Measurements from ENCODE around the gene CPEB2.
"Not testable (repeated sequence)": the region's sequence is repeated elsewhere in the genome, so short reads cannot be mapped to it uniquely, and the experiment has no call there.

Gene CPEB2

DNA sequence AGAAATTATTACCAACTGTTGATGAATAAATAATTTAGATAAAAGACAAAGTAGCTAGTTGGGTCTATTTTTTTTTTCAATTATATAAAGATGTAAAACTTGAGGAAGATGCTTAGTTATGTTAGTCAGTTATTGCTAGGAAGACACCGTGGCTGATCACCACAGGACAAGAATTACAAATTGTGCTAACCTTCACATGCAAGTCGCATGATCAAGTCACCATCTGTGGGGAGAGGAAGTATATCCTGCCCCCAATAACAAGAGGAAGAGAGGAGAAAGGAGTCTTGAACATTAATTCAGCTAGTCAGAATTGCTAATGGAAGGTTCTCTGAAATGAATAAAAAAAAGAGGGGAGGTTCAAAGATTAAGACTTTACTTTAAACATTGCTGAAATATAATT is 52.3 kb downstream of the CPEB2 start:
- no peak for DNase-seq (ENCODE audit: low read depth)

DNA sequence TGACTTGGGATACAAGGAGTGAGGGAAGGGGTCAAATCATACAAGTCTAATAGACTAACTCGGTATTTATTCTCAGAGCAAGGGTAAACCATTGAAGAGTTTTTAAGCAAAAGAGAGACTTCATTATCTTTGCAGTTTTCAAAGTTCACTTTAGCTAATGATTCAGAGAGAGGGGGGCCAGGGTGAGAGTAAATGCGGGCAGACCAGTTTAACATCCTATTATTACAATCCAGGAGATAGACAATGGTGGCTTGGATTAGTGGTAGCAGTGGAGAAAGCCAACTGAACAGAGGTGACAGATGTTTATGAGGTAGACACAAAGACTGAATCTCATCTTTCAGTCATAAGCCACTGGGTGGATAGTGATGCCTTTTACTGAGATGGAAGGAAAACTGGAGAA is 57.9 kb downstream of the CPEB2 start:
- no peak for DNase-seq (ENCODE audit: low read depth)

- DNase-seq (ENCODE audit: low read depth) = no peak
Measured at GRCh38 chr4:15063341-15063740, 61.1 kb downstream of the CPEB2 start.

GRCh38 chr4:15065516-15065915 is 63.2 kb downstream of the CPEB2 start:
- no peak for DNase-seq (ENCODE audit: low read depth)

GRCh38 chr4:15066140-15066539 is 63.9 kb downstream of the CPEB2 start:
- DNase-seq (ENCODE audit: low read depth) = no peak

- no peak for DNase-seq (ENCODE audit: low read depth)
Measured at GRCh38 chr4:15068298-15068697, 66.0 kb downstream of the CPEB2 start.

GRCh38 chr4:15075875-15076274 is 73.6 kb downstream of the CPEB2 start:
- no peak for DNase-seq (ENCODE audit: low read depth)

GRCh38 chr4:15077969-15078368 is 75.7 kb downstream of the CPEB2 start:
- DNase-seq (ENCODE audit: low read depth) = no peak

GRCh38 chr4:15078682-15079642 is 76.7 kb downstream of the CPEB2 start:
- no peak for DNase-seq (ENCODE audit: low read depth)

DNA sequence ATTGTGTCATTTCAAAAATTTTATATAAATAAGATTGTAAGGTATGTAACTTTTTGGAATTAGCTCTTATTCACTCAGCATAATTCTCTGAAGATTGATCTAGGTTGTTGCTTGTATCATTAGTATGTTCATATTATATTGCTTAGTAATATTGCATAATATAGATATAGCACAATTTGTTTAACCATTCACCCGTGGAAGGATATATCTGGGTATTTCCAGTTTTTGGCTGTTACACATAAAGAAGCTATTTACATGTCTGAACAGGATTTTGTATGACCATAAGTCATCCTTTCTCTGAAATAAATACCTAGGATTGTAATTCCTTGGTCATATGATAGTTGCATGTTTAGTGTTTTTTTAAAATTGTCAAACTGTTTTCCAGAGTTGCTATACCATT is 82.5 kb downstream of the CPEB2 start:
- no peak for DNase-seq (ENCODE audit: low read depth)

DNA sequence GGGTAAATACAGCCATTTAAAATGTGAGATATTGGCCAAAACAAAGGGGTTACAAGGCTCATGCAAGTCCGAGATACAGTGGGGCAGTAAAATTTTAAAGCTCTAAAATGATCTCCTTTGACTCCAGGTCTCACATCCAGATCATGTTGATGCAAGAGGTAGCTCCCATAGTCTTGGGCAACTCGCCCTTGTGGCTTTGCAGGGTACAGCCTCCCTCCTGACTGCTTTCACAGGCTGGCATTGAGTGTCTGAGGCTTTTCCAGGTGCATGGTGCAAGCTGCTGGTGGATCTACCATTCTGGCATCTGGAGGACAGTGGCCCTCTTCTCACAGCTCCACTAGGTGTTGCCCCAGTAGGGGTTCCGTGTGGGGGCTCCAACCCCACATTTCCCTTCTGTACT is 83.5 kb downstream of the CPEB2 start:
- not testable (repeated sequence) for DNase-seq (ENCODE audit: low read depth)

DNA sequence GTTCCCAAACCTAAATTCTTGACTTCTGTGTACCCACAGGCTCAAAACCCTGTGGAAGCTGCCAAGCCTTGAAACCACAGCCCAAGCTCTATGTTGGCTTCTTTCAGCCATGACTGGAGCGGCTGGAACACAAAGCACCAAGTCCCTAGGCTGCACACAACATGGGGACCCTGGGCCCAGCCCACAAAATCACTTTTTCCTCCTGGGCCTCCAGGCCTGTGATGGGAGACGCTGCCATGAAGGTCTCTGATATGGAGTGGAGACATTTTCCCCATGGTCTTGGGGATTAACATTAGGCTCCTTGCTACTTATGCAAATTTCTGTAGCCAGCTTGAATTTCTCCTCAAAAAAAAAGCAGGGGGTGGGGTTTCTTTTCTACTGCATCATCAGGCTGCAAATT is 84.0 kb downstream of the CPEB2 start:
- not testable (repeated sequence) for DNase-seq (ENCODE audit: low read depth)

- no peak for DNase-seq (ENCODE audit: low read depth)
Measured at GRCh38 chr4:15088394-15089035, 86.2 kb downstream of the CPEB2 start.

GRCh38 chr4:15089979-15090378 is 87.7 kb downstream of the CPEB2 start:
- DNase-seq (ENCODE audit: low read depth) = no peak

DNA sequence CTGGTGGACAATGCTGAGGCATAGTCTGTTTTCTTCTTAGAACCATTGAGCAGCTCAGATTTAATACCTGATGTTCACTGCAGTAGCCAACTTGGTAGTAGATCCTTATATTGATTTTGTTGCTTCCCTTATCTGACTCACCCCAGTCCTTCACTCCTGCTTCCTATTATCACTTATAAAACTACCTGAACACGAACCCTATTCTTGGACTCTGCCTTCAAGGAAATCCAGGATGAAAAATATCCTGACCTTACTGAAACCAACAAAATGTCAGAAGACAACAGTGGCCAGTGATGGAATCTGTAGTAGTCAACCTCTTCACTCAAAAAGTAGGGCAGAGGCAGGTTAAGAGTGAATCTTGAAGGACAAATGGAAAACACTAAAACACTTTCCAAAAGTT is 98.1 kb downstream of the CPEB2 start:
- DNase-seq (ENCODE audit: low read depth) = no peak

DNA sequence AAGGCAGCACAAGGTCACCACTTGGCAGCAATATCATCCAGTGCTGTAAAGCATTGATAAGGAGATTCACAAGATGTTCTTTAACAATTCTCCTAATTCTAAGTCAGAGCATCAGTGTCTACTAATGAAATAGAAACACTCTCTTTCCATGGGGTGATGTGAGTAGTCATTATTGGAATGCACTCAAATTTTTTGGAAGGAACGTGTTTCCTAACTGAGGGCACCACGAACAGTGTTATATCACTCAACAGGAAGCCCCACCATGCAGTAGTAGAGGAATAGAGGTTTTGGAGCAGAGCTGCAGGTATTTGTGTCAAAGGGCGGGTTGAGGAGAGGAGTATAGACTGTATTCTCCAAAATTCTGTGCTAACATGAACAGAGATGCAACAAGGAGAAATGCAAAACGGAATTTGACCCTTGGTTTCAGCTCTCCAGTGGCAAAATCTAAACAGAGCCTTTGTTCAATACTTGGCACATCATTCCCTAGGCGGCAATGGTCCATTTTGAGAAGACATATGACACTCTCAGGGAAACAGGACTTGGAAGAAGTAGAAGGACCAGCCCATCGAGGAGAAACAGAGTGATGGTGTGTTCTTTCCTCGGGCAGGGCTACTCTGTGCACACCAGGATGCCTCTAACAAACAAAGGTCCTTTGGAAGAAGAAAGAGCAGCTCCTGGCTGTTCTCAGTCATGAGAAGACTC is 98.9 kb downstream of the CPEB2 start:
- DNase-seq (ENCODE audit: low read depth) = no peak

GRCh38 chr4:15104825-15105224 is 102.5 kb downstream of the CPEB2 start:
- no peak for DNase-seq (ENCODE audit: low read depth)

GRCh38 chr4:15106399-15106798 is 104.1 kb downstream of the CPEB2 start:
- no peak for DNase-seq (ENCODE audit: low read depth)

DNA sequence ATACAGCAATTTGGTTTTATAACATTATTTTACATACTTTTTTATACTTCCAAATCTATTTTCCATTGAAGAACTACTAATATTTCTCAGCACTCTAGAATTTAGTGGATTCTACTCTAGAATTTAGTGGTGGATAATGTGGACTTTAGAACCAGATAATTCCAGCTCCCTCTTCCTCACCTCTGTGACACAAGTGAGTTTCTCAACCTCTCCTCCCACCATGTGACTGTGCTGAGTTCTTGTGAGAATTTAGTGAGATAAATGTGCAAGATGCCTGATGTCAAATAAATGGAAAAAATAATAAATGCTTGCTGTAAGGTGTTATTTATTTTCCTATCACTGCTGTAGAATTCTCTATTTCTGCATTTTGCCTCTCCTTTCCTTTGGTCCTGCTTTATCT is 107.3 kb downstream of the CPEB2 start:
- no peak for DNase-seq (ENCODE audit: low read depth)

DNA sequence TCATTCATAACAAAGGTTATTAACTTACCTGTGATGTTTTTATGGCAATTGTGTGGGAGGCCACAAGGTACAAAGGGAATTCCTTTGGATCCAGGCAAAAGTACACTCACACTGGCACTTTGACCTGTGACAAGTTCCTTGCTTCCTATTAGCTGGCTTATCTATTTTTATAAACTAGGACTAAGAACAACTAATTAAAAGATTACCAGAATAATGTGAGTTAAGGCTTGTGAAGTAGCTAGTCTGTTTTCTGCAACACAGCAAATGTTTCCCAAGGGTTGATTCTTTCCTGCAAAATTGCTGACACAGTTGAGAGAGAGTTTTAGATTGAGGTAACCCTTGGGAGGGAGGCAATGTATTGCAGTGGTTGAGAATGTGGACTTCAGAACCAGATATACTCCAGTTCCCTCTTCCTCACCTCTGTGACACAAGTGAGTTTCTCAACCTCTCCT is 107.9 kb downstream of the CPEB2 start:
- DNase-seq (ENCODE audit: low read depth) = no peak

DNA sequence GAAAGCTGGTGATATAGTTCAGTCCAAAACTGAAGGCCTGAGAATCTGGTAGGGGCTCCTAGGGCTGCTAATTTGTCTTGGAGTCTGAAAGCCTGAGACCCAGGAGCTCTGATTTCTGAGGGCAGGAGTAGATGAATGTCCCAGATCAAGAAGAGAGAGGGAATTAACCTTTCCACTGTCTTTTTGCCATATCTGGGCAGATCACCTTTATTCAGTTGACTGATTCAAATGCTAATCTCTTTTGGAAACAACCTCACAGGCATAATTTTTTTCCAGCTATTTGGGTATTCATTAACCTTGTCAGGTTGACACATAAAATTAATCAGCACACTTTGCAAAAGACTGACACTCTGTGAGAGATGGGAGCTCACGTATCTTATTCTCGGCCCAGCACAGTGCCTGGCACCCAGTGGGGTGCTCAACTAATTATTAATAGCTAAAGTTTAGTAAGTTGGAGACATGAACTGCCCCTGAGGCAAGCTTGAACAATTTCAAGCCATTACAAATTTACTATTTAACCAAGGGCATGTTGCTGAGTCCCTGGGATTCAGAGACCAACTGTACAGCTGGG is 114.3 kb downstream of the CPEB2 start:
- no peak for DNase-seq (ENCODE audit: low read depth)

- no peak for DNase-seq (ENCODE audit: low read depth)
Measured at GRCh38 chr4:15117270-15117946, 115.1 kb downstream of the CPEB2 start.
